HG03432 (cell line): ENCODE measurements around the gene WDR86.

Experiments
- ATAC-seq: cut with Tn5 transposase; IDR thresholded peaks from one replicate; pipeline ENCODE4 v1.9.1; 2021; ENCODE audit warnings: mild to moderate bottlenecking, moderate library complexity; ENCODE audit not compliant: unreplicated experiment

Gene WDR86

GRCh38 chr7:151380199-151381097 is 29.4 kb downstream of the WDR86 start:
- ATAC-seq: no peak

GRCh38 chr7:151379534-151380198 is 30.2 kb downstream of the WDR86 start:
- ATAC-seq: no peak

- no peak for ATAC-seq
Observed at GRCh38 chr7:151379193-151379520, 30.7 kb downstream of the WDR86 start.

GRCh38 chr7:151378496-151379192 is 31.2 kb downstream of the WDR86 start:
- no peak for ATAC-seq

- no peak for ATAC-seq
Observed at GRCh38 chr7:151378011-151378410, 31.8 kb downstream of the WDR86 start.

GRCh38 chr7:151377406-151377805 is 32.4 kb downstream of the WDR86 start:
- ATAC-seq: no peak

GRCh38 chr7:151376218-151376902 is 33.5 kb downstream of the WDR86 start:
- no peak for ATAC-seq

- ATAC-seq: no peak
Observed at GRCh38 chr7:151375530-151376217, 34.2 kb downstream of the WDR86 start.

GRCh38 chr7:151374726-151375125 is 35.1 kb downstream of the WDR86 start:
- no peak for ATAC-seq

- ATAC-seq: no peak
Observed at GRCh38 chr7:151374139-151374538, 35.7 kb downstream of the WDR86 start.

- no peak for ATAC-seq
Observed at GRCh38 chr7:151373599-151373998, 36.2 kb downstream of the WDR86 start.

GRCh38 chr7:151372612-151373265 is 37.1 kb downstream of the WDR86 start:
- no peak for ATAC-seq

GRCh38 chr7:151371266-151371665 is 38.6 kb downstream of the WDR86 start:
- ATAC-seq: no peak

- peak; percentile 97 for ATAC-seq
Observed at GRCh38 chr7:151368136-151368571, 41.7 kb downstream of the WDR86 start.

- ATAC-seq: no peak
Observed at GRCh38 chr7:151367284-151367683, 42.6 kb downstream of the WDR86 start.

- ATAC-seq: no peak
Observed at GRCh38 chr7:151366880-151367222, 43.0 kb downstream of the WDR86 start.

- ATAC-seq: no peak
Observed at GRCh38 chr7:151366166-151366879, 43.5 kb downstream of the WDR86 start.

GRCh38 chr7:151363182-151363581 is 46.7 kb downstream of the WDR86 start:
- no peak for ATAC-seq

- ATAC-seq: no peak
Observed at GRCh38 chr7:151361193-151361959, 48.5 kb downstream of the WDR86 start.
